Stomach (tissue), 9 donors: ENCODE results near the gene AQP4. TPM values are rescaled to one million over a fixed set of nuclear protein-coding genes. Genes with fewer than 3 reads are reported as not detected.

Source experiments
- DNase-seq, 2 donors: peaks; one replicate each; pipeline versions ENCODE4 v3.0.0 to v3.0.0-alpha.2; 2013 to 2019
- H3K27ac ChIP-seq, 5 donors: fragments of 200-600 bp in 4 of 5; sonication (generic) in 4 of 5; one replicate each; pipeline ENCODE4 v1.5.1; 2013 to 2019; ENCODE audit warnings: mild to moderate bottlenecking in 1 of 5, moderate library complexity in 1 of 5
- H3K27me3 ChIP-seq, 3 donors: fragments of 200-600 bp; sonication (generic); one replicate each; pipeline ENCODE4 v1.5.1; 2017 to 2019; ENCODE audit warnings: mixed run types in 1 of 3
- H3K36me3 ChIP-seq, 4 donors: fragments of 200-600 bp; sonication (generic); 1 replicate in 3 of 4; 2 replicates in 1 of 4; pipeline ENCODE4 v1.5.1; 2016 to 2019
- H3K4me1 ChIP-seq, 4 donors: fragments of 200-600 bp; sonication (generic); one replicate each; pipeline ENCODE4 v1.5.1; 2016 to 2019
- H3K4me3 ChIP-seq, 4 donors: fragments of 200-600 bp; sonication (generic) in 3 of 4; one replicate each; pipeline ENCODE4 v1.5.1; 2016 to 2019; ENCODE audit warnings: mild to moderate bottlenecking in 1 of 4
- H3K9me3 ChIP-seq, 4 donors: fragments of 200-600 bp; sonication (generic); one replicate each; pipeline ENCODE4 v1.5.1; 2016 to 2019
- CTCF ChIP-seq, 7 experiments: fragments of 450-650 bp in 4 of 7; fragments of 200-600 bp in 3 of 7; sonication (generic) in 3 of 7; IDR thresholded peaks; one replicate each; pipeline ENCODE4 v1.5.1; 2016 to 2019; ENCODE audit warnings: antibody characterized with exemption in 7 of 7, control low read depth in 2 of 7, mild to moderate bottlenecking in 1 of 7
- EP300 ChIP-seq: sonication (generic); formaldehyde crosslinking; IDR thresholded peaks from one replicate; pipeline ENCODE4 v1.6.1; 2017; ENCODE audit warnings: antibody characterized with exemption
- POLR2A ChIP-seq, 4 donors: fragments of 450-650 bp; IDR thresholded peaks; one replicate each; pipeline ENCODE4 v1.6.1; 2016; ENCODE audit warnings: antibody characterized with exemption in 4 of 4, control low read depth in 2 of 4, mild to moderate bottlenecking in 1 of 4, moderate library complexity in 1 of 4
- POLR2AphosphoS5 ChIP-seq, 3 donors: sonication (generic); formaldehyde crosslinking; IDR thresholded peaks; one replicate each; pipeline ENCODE4 v1.6.1; 2016; ENCODE audit warnings: antibody characterized with exemption in 3 of 3
- WGBS, 5 donors: extraction: QIAGEN DNeasy Blood & Tissue Kit in 3 of 5; methylation state at CpG; one replicate each; pipeline versions ENCODE4 v1.1.5 to v1.1.7; 2013 to 2018; 5-methylcytosine and 5-hydroxymethylcytosine counted together
- intact Hi-C: fragments of 100-400 bp; cut with DNase I; formaldehyde crosslinking; loops from one replicate; pipeline ENCODE4 v1.15.1; 2023; ENCODE audit warnings: low total_unique reads
- polyA plus RNA-seq, 3 donors: library from polyadenylated mRNA; stranded (reverse); fragments of 200-250 nt; gene quantifications; one replicate each; pipeline ENCODE4 v1.2.3, GENCODE V29; 2013
- total RNA-seq, 5 donors: library from RNA; depleted of rRNA; stranded (reverse); fragments of >200 nt; gene quantifications; one replicate each; pipeline versions ENCODE4 v1.1.0 to v1.2.3, GENCODE V29; 2014 to 2016
- donor health status: healthy with polysubstance abuse.
- donor health status: Bipolar disorder and iron deficiency.
- donor health status: healthy.

Gene AQP4
- total and polyA plus RNA-seq, 8 donors: 0.83 to 115 (median 8.2) TPM; not detected in 1

- no peak for TF ChIP-seq POLR2AphosphoS5 (IDR thresholded peaks at IDR 0.05)
- TF ChIP-seq CTCF (IDR thresholded peaks at IDR 0.05): peak in 1 of 7 experiments; percentile 53
- Histone ChIP-seq H3K36me3 (no peaks in the 10 kb centered on the region), H3K4me3 (no peak overlapping the region), H3K4me1 (no peaks in the 10 kb centered on the region), H3K27me3 (no peaks in the 10 kb centered on the region), H3K9me3 (peaks cover 0 to 10% (median 2%) of the 10 kb centered on the region in 4 donors), H3K27ac (no peak overlapping the region)
- 27 to 53% (median 32%) methylated on average over 1 of the region's 1 CpG for WGBS, 5 donors
- intact Hi-C loops: no loop called here
- DNase-seq: peak; percentile 37 to 85
These were observed 52.5 kb downstream of the AQP4 start for GRCh38 chr18:26813043-26813442.

- H3K27me3 ChIP-seq: no peaks in the 10 kb centered on the region
- WGBS, 5 donors: 71 to 89% (median 76%) methylated on average over 3 of the region's 3 CpGs
- no peaks in the 10 kb centered on the region for H3K36me3 ChIP-seq
- no peak for DNase-seq
- TF ChIP-seq POLR2A (IDR thresholded peaks at IDR 0.05) (no peak), EP300 (no peak), CTCF (IDR thresholded peaks at IDR 0.05) (no peak), POLR2AphosphoS5 (IDR thresholded peaks at IDR 0.05) (no peak)
- no peak overlapping the region for H3K27ac ChIP-seq
- no peak overlapping the region for H3K4me3 ChIP-seq
- H3K9me3 ChIP-seq: peaks cover 0 to 5% (median 0%) of the 10 kb centered on the region in 4 donors
- intact Hi-C loops: no loop called here
- no peaks in the 10 kb centered on the region for H3K4me1 ChIP-seq
These were observed 53.0 kb downstream of the AQP4 start for GRCh38 chr18:26812462-26812861.

GRCh38 chr18:26809346-26809745 lies 56.2 kb downstream of the AQP4 start:
- WGBS, 5 donors: 77 to 84% (median 82%) methylated on average over 5 of the region's 5 CpGs

GRCh38 chr18:26806224-26806623 lies 59.3 kb downstream of the AQP4 start:
- Histone ChIP-seq H3K27ac (no peak overlapping the region), H3K27me3 (no peaks in the 10 kb centered on the region), H3K4me3 (no peak overlapping the region), H3K36me3 (no peaks in the 10 kb centered on the region), H3K4me1 (no peaks in the 10 kb centered on the region), H3K9me3 (no peaks in the 10 kb centered on the region)
- 60 to 76% (median 72%) methylated on average over 1 of the region's 1 CpG for WGBS, 5 donors
- DNase-seq: no peak
- intact Hi-C loops: no loop called here
- no peak for TF ChIP-seq POLR2A (IDR thresholded peaks at IDR 0.05)
- no peak for TF ChIP-seq EP300
- no peak for TF ChIP-seq POLR2AphosphoS5 (IDR thresholded peaks at IDR 0.05)
- TF ChIP-seq CTCF (IDR thresholded peaks at IDR 0.05): no peak

More at GRCh38 chr18:26809346-26809745, 56.2 kb downstream of the AQP4 start:
- H3K36me3 ChIP-seq: no peaks in the 10 kb centered on the region
- H3K4me1 ChIP-seq: no peaks in the 10 kb centered on the region
- no peak overlapping the region for H3K4me3 ChIP-seq
- no peaks in the 10 kb centered on the region for H3K27me3 ChIP-seq
- no peak overlapping the region for H3K27ac ChIP-seq
- DNase-seq: no peak
- TF ChIP-seq CTCF (IDR thresholded peaks at IDR 0.05) (no peak), POLR2A (IDR thresholded peaks at IDR 0.05) (no peak), EP300 (no peak), POLR2AphosphoS5 (IDR thresholded peaks at IDR 0.05) (no peak)
- H3K9me3 ChIP-seq: no peaks in the 10 kb centered on the region
- intact Hi-C loops: no loop called here
